Tibial nerve (tissue), 3 donors: ENCODE measurements around the gene PGLYRP4.
"Not testable (repeated sequence)": the region's sequence is repeated elsewhere in the genome, so short reads cannot be mapped to it uniquely, and the experiment has no call there.

Source experiments
- POLR2A ChIP-seq, 2 donors: fragments of 450-650 bp; IDR thresholded peaks; one replicate each; pipeline ENCODE4 v1.6.1; 2017; ENCODE audit warnings: antibody characterized with exemption in 2 of 2, mild to moderate bottlenecking in 2 of 2, moderate library complexity in 2 of 2
- TF ChIP-seq, protein P1 (sequence below), 5 experiments: fragments of 200-600 bp in 3 of 5; fragments of 450-650 bp in 2 of 5; sonication (generic) in 3 of 5; IDR thresholded peaks; one replicate each; pipeline ENCODE4 v1.5.1; 2016 to 2019; ENCODE audit warnings: antibody characterized with exemption in 5 of 5, mild to moderate bottlenecking in 3 of 5, moderate library complexity in 2 of 5

DNA sequence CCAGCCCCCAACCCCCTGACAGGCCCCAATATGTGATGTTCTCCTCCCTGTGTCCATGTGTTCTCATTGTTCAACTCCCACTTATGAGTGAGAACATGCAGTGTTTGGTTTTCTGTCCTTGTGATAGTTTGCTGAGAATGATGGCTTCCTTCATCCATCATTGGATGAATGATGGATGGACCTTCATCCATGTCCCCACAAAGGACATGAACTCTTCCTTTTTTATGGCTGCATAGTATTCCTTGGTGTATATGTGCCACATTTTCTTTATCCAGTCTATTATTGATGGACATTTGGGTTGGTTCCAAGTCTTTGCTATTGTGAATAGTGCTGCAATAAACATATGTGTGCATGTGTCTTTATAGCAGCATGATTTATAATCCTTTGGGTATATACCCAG, 34.3 kb downstream of the PGLYRP4 start:
- TF ChIP-seq POLR2A (IDR thresholded peaks at IDR 0.05): not testable (repeated sequence)
- TF ChIP-seq, protein P1, sequence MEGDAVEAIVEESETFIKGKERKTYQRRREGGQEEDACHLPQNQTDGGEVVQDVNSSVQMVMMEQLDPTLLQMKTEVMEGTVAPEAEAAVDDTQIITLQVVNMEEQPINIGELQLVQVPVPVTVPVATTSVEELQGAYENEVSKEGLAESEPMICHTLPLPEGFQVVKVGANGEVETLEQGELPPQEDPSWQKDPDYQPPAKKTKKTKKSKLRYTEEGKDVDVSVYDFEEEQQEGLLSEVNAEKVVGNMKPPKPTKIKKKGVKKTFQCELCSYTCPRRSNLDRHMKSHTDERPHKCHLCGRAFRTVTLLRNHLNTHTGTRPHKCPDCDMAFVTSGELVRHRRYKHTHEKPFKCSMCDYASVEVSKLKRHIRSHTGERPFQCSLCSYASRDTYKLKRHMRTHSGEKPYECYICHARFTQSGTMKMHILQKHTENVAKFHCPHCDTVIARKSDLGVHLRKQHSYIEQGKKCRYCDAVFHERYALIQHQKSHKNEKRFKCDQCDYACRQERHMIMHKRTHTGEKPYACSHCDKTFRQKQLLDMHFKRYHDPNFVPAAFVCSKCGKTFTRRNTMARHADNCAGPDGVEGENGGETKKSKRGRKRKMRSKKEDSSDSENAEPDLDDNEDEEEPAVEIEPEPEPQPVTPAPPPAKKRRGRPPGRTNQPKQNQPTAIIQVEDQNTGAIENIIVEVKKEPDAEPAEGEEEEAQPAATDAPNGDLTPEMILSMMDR (IDR thresholded peaks at IDR 0.05): not testable (repeated sequence)
